ENCODE measurements around the gene RD3L. TPM values are rescaled to one million over a fixed set of nuclear protein-coding genes. Genes with fewer than 3 reads are reported as not detected.

Gene RD3L
- total RNA-seq, 1 experiment from 2014 or later: not detected

DNA sequence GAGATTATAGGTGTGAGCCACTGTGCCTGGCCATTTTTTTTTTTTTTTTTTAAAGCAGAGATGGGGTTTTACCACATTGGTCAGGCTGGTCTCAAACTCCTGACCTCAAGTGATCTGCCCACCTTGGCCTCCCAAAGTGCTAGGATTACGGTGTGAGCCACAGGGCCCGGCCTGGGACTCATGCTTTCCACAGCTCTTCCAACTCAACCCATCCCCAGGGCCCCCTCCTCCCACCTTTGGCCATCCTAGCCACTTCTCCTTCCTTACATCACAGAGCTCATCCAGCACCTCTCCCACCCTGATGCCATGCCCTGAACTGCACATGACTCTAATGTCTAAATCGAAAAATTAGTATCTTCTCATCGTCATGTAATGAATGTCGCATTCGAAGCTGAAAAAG is 26.7 kb downstream of the RD3L start:
- Histone ChIP-seq H2BK5ac (ENCODE audit: insufficient read length, low read length) (no peak overlapping the region), H3T11ph (ENCODE audit: low read length) (no peak overlapping the region), H3K18ac (ENCODE audit: insufficient read length, low read depth, low read length) (no peak overlapping the region), H3K79me2 (ENCODE audit: insufficient read depth, low read length) (peaks cover 2% of the 10 kb centered on the region; the same call in 1 of the 2 replicates), H4K8ac (replicated peaks; ENCODE audit: insufficient read length, low read depth, low read length) (no peak overlapping the region), H3K9ac (ENCODE audit: extremely low read depth, insufficient read length, low read length) (no peak overlapping the region), H2AFZ (ENCODE audit: low read length) (no peak overlapping the region), H3K56ac (ENCODE audit: insufficient read length, low read depth, low read length) (no peak overlapping the region), H3K4me2 (ENCODE audit: insufficient read depth, insufficient read length, low read length) (no peak overlapping the region), H3K23ac (ENCODE audit: insufficient read length, low read depth, low read length) (no peak overlapping the region), H2AK5ac (ENCODE audit: insufficient read length, low read length) (no peak overlapping the region), H3K27me3 (ENCODE audit: insufficient read depth, low read length) (no peaks in the 10 kb centered on the region), H3K79me1 (ENCODE audit: insufficient read depth, low read depth, low read length, poor library complexity, severe bottlenecking) (peaks cover 12% of the 10 kb centered on the region), H4K91ac (ENCODE audit: insufficient read length, low read depth, low read length) (no peak overlapping the region), H3K27ac (ENCODE audit: insufficient read length, low read depth, low read length) (no peak overlapping the region), H3K9me3 (ENCODE audit: control insufficient read depth, low read depth, low read length) (no peaks in the 10 kb centered on the region), H3K4me1 (ENCODE audit: insufficient read depth, low read length) (no peaks in the 10 kb centered on the region), H2BK20ac (ENCODE audit: low read depth, low read length, poor library complexity, severe bottlenecking) (no peak overlapping the region), H2BK12ac (ENCODE audit: insufficient read length, low read depth, low read length) (no peak overlapping the region), H2BK120ac (ENCODE audit: low read depth, low read length, poor library complexity, severe bottlenecking) (no peak overlapping the region), H3K4ac (ENCODE audit: low read depth, low read length) (no peak overlapping the region), H2BK15ac (ENCODE audit: low read depth, low read length) (no peak overlapping the region), H3K14ac (ENCODE audit: insufficient read depth, low read length) (no peak overlapping the region), H3K23me2 (ENCODE audit: insufficient read length, low read depth, low read length, poor library complexity, severe bottlenecking) (peaks cover under 1% of the 10 kb centered on the region), H4K20me1 (ENCODE audit: control insufficient read depth, insufficient read depth, insufficient read length) (no peaks in the 10 kb centered on the region), H4K5ac (ENCODE audit: insufficient read length, low read depth, low read length) (no peak overlapping the region)
- H3K9me3 Mint-ChIP-seq: no peaks in the 10 kb centered on the region
- TF ChIP-seq, protein P1, sequence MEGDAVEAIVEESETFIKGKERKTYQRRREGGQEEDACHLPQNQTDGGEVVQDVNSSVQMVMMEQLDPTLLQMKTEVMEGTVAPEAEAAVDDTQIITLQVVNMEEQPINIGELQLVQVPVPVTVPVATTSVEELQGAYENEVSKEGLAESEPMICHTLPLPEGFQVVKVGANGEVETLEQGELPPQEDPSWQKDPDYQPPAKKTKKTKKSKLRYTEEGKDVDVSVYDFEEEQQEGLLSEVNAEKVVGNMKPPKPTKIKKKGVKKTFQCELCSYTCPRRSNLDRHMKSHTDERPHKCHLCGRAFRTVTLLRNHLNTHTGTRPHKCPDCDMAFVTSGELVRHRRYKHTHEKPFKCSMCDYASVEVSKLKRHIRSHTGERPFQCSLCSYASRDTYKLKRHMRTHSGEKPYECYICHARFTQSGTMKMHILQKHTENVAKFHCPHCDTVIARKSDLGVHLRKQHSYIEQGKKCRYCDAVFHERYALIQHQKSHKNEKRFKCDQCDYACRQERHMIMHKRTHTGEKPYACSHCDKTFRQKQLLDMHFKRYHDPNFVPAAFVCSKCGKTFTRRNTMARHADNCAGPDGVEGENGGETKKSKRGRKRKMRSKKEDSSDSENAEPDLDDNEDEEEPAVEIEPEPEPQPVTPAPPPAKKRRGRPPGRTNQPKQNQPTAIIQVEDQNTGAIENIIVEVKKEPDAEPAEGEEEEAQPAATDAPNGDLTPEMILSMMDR (conservative IDR thresholded peaks at IDR 0.05): no peak
- no peaks in the 10 kb centered on the region for H3K27me3 Mint-ChIP-seq (ENCODE audit: low read depth)
- no peak overlapping the region; a peak in 1 of 7 replicates for H3K27ac Mint-ChIP-seq
- WGBS (ENCODE audit: extremely low coverage, insufficient read length, low lambda C conversion rate): no CpG with 5 or more reads among the region's 6 CpGs
- peaks cover 2 to 5% of the 10 kb centered on the region in 2 experiments for H3K4me1 Mint-ChIP-seq
- peaks cover 9 to 43% (median 29%) of the 10 kb centered on the region in 3 experiments; a peak in 6 of 7 replicates for H3K36me3 Mint-ChIP-seq (ENCODE audit: insufficient read depth in 1 of 3, low read depth in 3 of 3)
- DNase-seq: no peak
- H3K4me3 Mint-ChIP-seq: no peak overlapping the region; a peak in 1 of 5 replicates

Data from H9 (cell line).